AG10803 (cell line): ENCODE results near the gene NEK6.

Source experiments
- DNase-seq: peaks from one replicate; pipeline ENCODE4 v3.0.0; 2010; ENCODE audit warnings: low read depth
- H3K4me3 ChIP-seq: 2 replicates; pipeline ENCODE4 v1.5.1; 2011; ENCODE audit warnings: mild to moderate bottlenecking, low read length, control low read depth
- CTCF ChIP-seq: conservative IDR thresholded peaks from 2 replicates; pipeline ENCODE4 v1.5.1; 2011; ENCODE audit warnings: mild to moderate bottlenecking, low read length, control low read depth, inconsistent platforms

Gene NEK6

GRCh38 chr9:124218438-124218982 is 39.2 kb upstream of the NEK6 start:
- peak; percentile 33 for DNase-seq
- no peak overlapping the region for H3K4me3 ChIP-seq

GRCh38 chr9:124218987-124219461 is 38.7 kb upstream of the NEK6 start:
- TF ChIP-seq CTCF: no peak
- DNase-seq: no peak
- no peak overlapping the region for H3K4me3 ChIP-seq

More at GRCh38 chr9:124218438-124218982, 39.2 kb upstream of the NEK6 start:
- peak; percentile 23 for TF ChIP-seq CTCF

GRCh38 chr9:124220946-124221451 is 36.8 kb upstream of the NEK6 start:
- DNase-seq: peak; percentile 44
- no peak for TF ChIP-seq CTCF
- H3K4me3 ChIP-seq: no peak overlapping the region

- H3K4me3 ChIP-seq: no peak overlapping the region
- no peak for TF ChIP-seq CTCF
- DNase-seq: no peak
Observed at GRCh38 chr9:124221676-124222075, 36.1 kb upstream of the NEK6 start.

GRCh38 chr9:124222109-124222508 is 35.6 kb upstream of the NEK6 start:
- no peak for TF ChIP-seq CTCF
- no peak overlapping the region for H3K4me3 ChIP-seq
- DNase-seq: no peak

GRCh38 chr9:124222918-124223720 is 34.6 kb upstream of the NEK6 start:
- no peak overlapping the region for H3K4me3 ChIP-seq
- no peak for TF ChIP-seq CTCF
- peak; percentile 41 for DNase-seq

GRCh38 chr9:124225945-124226344 is 31.8 kb upstream of the NEK6 start:
- DNase-seq: no peak
- TF ChIP-seq CTCF: no peak

More at GRCh38 chr9:124225945-124226344, 31.8 kb upstream of the NEK6 start:
- no peak overlapping the region for H3K4me3 ChIP-seq
